ENCODE results near the gene BATF3.

The BATF3 gene

GRCh38 chr1:212718499-212718898 lies 18.9 kb upstream of the BATF3 start:
- TF ChIP-seq GATA3 (IDR thresholded peaks at IDR 0.05; ENCODE audit: low read depth, low read length) (no peak), GATA2 (IDR thresholded peaks at IDR 0.05; ENCODE audit: low read depth, low read length) (no peak)

- TF ChIP-seq GATA3 (IDR thresholded peaks at IDR 0.05; ENCODE audit: low read depth, low read length) (no peak), GATA2 (IDR thresholded peaks at IDR 0.05; ENCODE audit: low read depth, low read length) (no peak)
Observed at GRCh38 chr1:212716161-212716560, 16.5 kb upstream of the BATF3 start.

GRCh38 chr1:212713465-212714136 lies 14.0 kb upstream of the BATF3 start:
- TF ChIP-seq GATA3 (IDR thresholded peaks at IDR 0.05; ENCODE audit: low read depth, low read length): no peak
- TF ChIP-seq GATA2 (IDR thresholded peaks at IDR 0.05; ENCODE audit: low read depth, low read length): no peak

- no peak for TF ChIP-seq GATA2 (IDR thresholded peaks at IDR 0.05; ENCODE audit: low read depth, low read length)
- TF ChIP-seq GATA3 (IDR thresholded peaks at IDR 0.05; ENCODE audit: low read depth, low read length): no peak
Observed at GRCh38 chr1:212712451-212713303, 13.0 kb upstream of the BATF3 start.

- TF ChIP-seq GATA3 (IDR thresholded peaks at IDR 0.05; ENCODE audit: low read depth, low read length) (no peak), GATA2 (IDR thresholded peaks at IDR 0.05; ENCODE audit: low read depth, low read length) (no peak)
Observed at GRCh38 chr1:212710566-212710965, 10.9 kb upstream of the BATF3 start.

GRCh38 chr1:212703991-212704564 lies 4.4 kb upstream of the BATF3 start:
- no peak for TF ChIP-seq GATA3 (IDR thresholded peaks at IDR 0.05; ENCODE audit: low read depth, low read length)
- TF ChIP-seq GATA2 (IDR thresholded peaks at IDR 0.05; ENCODE audit: low read depth, low read length): no peak

- TF ChIP-seq GATA3 (IDR thresholded peaks at IDR 0.05; ENCODE audit: low read depth, low read length) (no peak), GATA2 (IDR thresholded peaks at IDR 0.05; ENCODE audit: low read depth, low read length) (no peak)
Observed at GRCh38 chr1:212702672-212703071, 3.0 kb upstream of the BATF3 start.

GRCh38 chr1:212701910-212702309 lies 2.3 kb upstream of the BATF3 start:
- TF ChIP-seq GATA3 (IDR thresholded peaks at IDR 0.05; ENCODE audit: low read depth, low read length) (peak; percentile 50), GATA2 (IDR thresholded peaks at IDR 0.05; ENCODE audit: low read depth, low read length) (peak; percentile 31; the same call in 1 of the 2 replicates)

- TF ChIP-seq GATA2 (IDR thresholded peaks at IDR 0.05; ENCODE audit: low read depth, low read length) (peak; percentile 83), GATA3 (IDR thresholded peaks at IDR 0.05; ENCODE audit: low read depth, low read length) (no peak)
Observed at GRCh38 chr1:212700892-212701819, 1.5 kb upstream of the BATF3 start.

- TF ChIP-seq GATA2 (IDR thresholded peaks at IDR 0.05; ENCODE audit: low read depth, low read length): no peak
- TF ChIP-seq GATA3 (IDR thresholded peaks at IDR 0.05; ENCODE audit: low read depth, low read length): no peak
Observed at GRCh38 chr1:212700223-212700891, 717 bp upstream of the BATF3 start.

GRCh38 chr1:212699104-212699624 lies 476 bp downstream of the BATF3 start:
- TF ChIP-seq GATA3 (IDR thresholded peaks at IDR 0.05; ENCODE audit: low read depth, low read length) (no peak), GATA2 (IDR thresholded peaks at IDR 0.05; ENCODE audit: low read depth, low read length) (no peak)

GRCh38 chr1:212698467-212699103 lies 1.1 kb downstream of the BATF3 start:
- TF ChIP-seq GATA3 (IDR thresholded peaks at IDR 0.05; ENCODE audit: low read depth, low read length) (no peak), GATA2 (IDR thresholded peaks at IDR 0.05; ENCODE audit: low read depth, low read length) (no peak)

Data from SH-SY5Y (cell line).